GM18508 (cell line): Measurements from ENCODE around the gene DNAAF5.

Experiments used
- ATAC-seq: cut with Tn5 transposase; IDR thresholded peaks from one replicate; pipeline ENCODE4 v1.9.1; 2021; ENCODE audit warnings: moderate number of reproducible peaks; ENCODE audit not compliant: insufficient read depth, unreplicated experiment

The DNAAF5 gene

GRCh38 chr7:828793-829561, 102.5 kb downstream of the DNAAF5 start:
- ATAC-seq = no peak

- ATAC-seq = no peak
Observed at GRCh38 chr7:830069-830468, 103.6 kb downstream of the DNAAF5 start.

DNA sequence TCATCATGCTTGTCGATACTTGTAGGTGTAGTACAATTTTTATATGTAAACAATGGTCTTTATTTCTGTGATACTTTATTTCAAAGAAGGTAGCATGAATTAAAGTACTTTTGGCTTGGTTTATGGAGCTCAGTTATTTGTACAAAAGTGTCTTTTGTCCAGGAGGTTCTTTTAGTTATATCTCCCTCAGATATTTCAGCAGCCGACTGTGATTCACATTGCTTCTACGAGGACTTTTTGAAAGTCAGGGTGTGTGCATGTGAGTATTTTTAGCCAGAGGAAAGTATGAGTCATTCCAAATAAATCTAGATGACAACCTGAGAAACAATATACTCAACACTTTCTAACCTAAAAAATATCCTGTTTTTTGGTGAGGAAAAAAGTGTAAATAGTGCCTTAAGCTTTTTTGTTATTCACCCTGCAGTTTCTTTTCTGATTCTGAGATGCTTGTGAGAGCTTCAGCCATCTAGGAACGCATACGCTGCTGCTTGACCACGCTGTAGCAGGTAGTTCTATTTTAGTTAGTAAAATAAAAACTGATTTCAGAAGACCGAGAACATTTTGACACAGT, 105.2 kb downstream of the DNAAF5 start:
- no peak for ATAC-seq

- no peak for ATAC-seq
Observed at GRCh38 chr7:832167-832967, 105.9 kb downstream of the DNAAF5 start, which contains the start of gene SUN1. Gene SUN1 (plus strand): TSS chr7:832476. CDS start chr7:832525, 49 bp downstream.

DNA sequence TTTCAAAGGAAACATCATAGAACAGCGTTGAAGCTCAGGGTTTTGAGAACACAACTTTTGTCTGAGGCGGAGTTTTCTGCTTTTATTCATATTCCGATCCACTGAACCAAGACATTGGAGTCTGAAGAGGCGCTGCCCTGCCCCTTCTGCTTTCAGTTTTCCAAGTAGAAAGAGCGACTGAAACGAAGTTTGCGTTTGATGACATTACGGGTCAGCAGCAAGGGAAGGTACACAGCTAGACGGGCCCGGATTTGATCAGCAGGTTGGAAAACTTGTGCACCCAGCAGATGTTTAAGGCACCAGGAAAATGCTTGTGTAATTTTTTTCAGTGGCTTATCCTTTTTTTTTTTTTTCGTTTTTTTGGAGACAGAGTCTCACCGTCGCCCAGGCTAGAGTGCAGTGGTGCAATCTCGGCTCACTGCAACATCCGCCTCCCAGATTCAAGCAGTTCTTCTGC, 106.5 kb downstream of the DNAAF5 start:
- ATAC-seq = no peak

- ATAC-seq = no peak
Observed at GRCh38 chr7:833601-834258, 107.2 kb downstream of the DNAAF5 start.

DNA sequence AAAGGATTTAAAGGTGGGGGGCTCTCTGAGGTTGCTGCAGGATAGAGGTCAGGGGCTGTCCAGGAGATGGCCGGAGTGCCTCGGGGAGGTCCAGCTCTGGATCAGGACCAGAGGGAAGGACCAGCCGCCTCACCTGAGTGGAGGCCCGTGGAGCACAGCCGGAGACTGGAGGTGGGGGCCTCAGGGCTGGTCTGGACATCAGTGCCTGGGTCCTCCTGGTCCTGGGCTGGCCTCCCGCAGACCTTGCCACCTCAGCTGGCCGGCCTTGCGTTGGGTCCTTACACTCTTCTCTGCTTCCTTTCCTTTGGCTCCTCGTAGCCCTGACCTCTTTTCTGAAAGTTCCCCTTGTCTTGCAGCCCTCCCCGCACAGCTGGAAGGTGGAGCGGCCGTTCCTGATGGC, 107.8 kb downstream of the DNAAF5 start:
- no peak for ATAC-seq

GRCh38 chr7:835021-835420, 108.5 kb downstream of the DNAAF5 start:
- ATAC-seq = no peak

GRCh38 chr7:835485-836401, 109.2 kb downstream of the DNAAF5 start:
- ATAC-seq = no peak
